ENCODE data around the gene HHIPL1.

GRCh38 chr14:99673305-99674063 lies 28.6 kb downstream of the HHIPL1 start:
- TF ChIP-seq, protein P1, sequence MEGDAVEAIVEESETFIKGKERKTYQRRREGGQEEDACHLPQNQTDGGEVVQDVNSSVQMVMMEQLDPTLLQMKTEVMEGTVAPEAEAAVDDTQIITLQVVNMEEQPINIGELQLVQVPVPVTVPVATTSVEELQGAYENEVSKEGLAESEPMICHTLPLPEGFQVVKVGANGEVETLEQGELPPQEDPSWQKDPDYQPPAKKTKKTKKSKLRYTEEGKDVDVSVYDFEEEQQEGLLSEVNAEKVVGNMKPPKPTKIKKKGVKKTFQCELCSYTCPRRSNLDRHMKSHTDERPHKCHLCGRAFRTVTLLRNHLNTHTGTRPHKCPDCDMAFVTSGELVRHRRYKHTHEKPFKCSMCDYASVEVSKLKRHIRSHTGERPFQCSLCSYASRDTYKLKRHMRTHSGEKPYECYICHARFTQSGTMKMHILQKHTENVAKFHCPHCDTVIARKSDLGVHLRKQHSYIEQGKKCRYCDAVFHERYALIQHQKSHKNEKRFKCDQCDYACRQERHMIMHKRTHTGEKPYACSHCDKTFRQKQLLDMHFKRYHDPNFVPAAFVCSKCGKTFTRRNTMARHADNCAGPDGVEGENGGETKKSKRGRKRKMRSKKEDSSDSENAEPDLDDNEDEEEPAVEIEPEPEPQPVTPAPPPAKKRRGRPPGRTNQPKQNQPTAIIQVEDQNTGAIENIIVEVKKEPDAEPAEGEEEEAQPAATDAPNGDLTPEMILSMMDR (conservative IDR thresholded peaks at IDR 0.05; ENCODE audit: low read length), result no peak
- no peak for TF ChIP-seq EZH2phosphoT487 (IDR thresholded peaks at IDR 0.05; ENCODE audit: borderline replicate concordance)

Data from Loucy (cell line).